GM23338 (cell line): ENCODE data around the gene RAMACL.

Source experiments
- TF ChIP-seq, protein P1 (sequence below), 2 experiments: fragments of 200-600 bp in 1 of 2; sonication (generic) in 1 of 2; conservative IDR thresholded peaks; 2 replicates each; pipeline versions ENCODE4 v1.5.1 to v1.6.1; 2016 to 2017; ENCODE audit warnings: antibody characterized with exemption in 2 of 2, low read depth in 2 of 2, mild to moderate bottlenecking in 2 of 2, moderate library complexity in 1 of 2
- TF ChIP-seq, protein P2 (sequence below): IDR thresholded peaks from one replicate; pipeline ENCODE4 v1.6.1; 2018; ENCODE audit warnings: antibody characterized with exemption; ENCODE audit not compliant: unreplicated experiment

DNA sequence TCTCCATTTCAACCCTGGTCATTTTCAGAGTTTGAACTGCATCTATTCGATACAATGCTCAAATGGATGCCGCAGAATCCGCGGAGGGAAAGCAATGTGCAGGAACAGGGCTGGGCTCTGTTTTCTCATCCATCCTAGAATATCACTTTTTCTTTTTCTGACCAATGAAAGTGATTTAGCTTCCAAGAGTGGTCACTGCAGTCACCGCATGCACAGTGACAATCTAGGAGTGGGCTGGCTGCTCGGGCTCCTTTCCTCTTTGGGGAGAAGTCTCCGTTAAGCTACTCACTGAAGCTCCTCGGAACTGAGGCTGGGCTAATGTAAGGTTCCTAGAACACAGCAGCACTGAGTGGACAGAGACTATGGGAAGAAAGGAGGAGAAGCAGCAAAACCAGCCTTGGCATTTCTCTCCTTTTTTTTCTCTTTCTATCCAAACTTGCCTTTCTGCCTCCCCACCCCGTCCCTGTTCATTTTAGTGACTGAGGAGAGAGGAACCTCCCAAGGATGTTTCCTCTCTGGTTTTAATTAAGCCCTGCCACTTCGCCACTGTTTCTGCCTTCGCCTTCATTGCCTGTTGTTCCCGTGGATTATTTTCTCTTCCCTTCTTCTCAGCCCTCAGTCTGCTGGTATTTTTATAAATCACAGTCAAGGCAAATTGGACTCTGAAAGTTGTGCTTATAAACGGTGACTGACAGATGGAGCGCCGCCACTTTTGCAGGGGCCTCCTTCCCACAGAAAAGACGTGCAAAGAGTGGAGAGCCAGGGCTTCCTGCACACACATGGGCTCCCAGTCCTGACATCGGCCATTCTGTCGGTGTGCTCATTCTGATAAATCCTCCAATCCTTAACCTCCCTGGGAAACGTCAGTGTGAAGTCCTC lies 41.1 kb downstream of the RAMACL start:
- TF ChIP-seq, protein P1, sequence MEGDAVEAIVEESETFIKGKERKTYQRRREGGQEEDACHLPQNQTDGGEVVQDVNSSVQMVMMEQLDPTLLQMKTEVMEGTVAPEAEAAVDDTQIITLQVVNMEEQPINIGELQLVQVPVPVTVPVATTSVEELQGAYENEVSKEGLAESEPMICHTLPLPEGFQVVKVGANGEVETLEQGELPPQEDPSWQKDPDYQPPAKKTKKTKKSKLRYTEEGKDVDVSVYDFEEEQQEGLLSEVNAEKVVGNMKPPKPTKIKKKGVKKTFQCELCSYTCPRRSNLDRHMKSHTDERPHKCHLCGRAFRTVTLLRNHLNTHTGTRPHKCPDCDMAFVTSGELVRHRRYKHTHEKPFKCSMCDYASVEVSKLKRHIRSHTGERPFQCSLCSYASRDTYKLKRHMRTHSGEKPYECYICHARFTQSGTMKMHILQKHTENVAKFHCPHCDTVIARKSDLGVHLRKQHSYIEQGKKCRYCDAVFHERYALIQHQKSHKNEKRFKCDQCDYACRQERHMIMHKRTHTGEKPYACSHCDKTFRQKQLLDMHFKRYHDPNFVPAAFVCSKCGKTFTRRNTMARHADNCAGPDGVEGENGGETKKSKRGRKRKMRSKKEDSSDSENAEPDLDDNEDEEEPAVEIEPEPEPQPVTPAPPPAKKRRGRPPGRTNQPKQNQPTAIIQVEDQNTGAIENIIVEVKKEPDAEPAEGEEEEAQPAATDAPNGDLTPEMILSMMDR (conservative IDR thresholded peaks at IDR 0.05; ENCODE audit: low read depth in 2 of 2), result no peak
- TF ChIP-seq, protein P2, sequence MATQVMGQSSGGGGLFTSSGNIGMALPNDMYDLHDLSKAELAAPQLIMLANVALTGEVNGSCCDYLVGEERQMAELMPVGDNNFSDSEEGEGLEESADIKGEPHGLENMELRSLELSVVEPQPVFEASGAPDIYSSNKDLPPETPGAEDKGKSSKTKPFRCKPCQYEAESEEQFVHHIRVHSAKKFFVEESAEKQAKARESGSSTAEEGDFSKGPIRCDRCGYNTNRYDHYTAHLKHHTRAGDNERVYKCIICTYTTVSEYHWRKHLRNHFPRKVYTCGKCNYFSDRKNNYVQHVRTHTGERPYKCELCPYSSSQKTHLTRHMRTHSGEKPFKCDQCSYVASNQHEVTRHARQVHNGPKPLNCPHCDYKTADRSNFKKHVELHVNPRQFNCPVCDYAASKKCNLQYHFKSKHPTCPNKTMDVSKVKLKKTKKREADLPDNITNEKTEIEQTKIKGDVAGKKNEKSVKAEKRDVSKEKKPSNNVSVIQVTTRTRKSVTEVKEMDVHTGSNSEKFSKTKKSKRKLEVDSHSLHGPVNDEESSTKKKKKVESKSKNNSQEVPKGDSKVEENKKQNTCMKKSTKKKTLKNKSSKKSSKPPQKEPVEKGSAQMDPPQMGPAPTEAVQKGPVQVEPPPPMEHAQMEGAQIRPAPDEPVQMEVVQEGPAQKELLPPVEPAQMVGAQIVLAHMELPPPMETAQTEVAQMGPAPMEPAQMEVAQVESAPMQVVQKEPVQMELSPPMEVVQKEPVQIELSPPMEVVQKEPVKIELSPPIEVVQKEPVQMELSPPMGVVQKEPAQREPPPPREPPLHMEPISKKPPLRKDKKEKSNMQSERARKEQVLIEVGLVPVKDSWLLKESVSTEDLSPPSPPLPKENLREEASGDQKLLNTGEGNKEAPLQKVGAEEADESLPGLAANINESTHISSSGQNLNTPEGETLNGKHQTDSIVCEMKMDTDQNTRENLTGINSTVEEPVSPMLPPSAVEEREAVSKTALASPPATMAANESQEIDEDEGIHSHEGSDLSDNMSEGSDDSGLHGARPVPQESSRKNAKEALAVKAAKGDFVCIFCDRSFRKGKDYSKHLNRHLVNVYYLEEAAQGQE, result no peak
